Measurements from ENCODE around the gene WDFY2.

The WDFY2 gene

DNA sequence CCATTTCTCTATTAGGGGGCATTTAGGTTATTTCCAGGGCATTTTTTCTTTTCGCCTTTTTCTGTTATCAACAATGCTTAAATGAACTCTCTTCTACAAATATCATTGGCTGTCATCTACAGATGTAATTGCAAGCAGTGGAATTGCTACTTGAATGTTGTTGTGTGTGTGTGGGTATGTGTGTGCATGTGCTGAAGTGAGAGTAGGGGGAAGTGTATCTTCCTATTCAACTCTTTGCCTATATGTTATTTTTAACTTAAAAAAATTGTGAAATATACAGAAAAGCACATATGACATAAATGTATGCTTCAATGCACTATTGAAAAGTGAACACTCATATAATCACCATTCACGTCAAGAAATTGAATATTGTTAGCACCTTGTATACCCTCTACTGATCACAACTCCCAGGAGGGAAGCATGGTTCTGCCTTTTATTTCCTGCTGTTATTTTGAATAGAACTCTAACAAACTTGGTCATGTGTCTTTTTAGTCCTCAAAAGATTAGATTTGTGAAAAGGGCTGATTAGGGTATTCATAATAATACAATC is 24.7 kb downstream of the WDFY2 start:
- peaks cover 7% of the 10 kb centered on the region for H3K4me1 Mint-ChIP-seq
- H3K36me3 Mint-ChIP-seq (ENCODE audit: low read depth), result peaks cover 4% of the 10 kb centered on the region
- H3K4me3 Mint-ChIP-seq, result no peak overlapping the region
- no peaks in the 10 kb centered on the region for H3K27me3 Mint-ChIP-seq (ENCODE audit: low read depth)
- peaks cover 3% of the 10 kb centered on the region for H3K9me3 Mint-ChIP-seq
- H3K27ac Mint-ChIP-seq, result no peak overlapping the region
- TF ChIP-seq, protein P1, sequence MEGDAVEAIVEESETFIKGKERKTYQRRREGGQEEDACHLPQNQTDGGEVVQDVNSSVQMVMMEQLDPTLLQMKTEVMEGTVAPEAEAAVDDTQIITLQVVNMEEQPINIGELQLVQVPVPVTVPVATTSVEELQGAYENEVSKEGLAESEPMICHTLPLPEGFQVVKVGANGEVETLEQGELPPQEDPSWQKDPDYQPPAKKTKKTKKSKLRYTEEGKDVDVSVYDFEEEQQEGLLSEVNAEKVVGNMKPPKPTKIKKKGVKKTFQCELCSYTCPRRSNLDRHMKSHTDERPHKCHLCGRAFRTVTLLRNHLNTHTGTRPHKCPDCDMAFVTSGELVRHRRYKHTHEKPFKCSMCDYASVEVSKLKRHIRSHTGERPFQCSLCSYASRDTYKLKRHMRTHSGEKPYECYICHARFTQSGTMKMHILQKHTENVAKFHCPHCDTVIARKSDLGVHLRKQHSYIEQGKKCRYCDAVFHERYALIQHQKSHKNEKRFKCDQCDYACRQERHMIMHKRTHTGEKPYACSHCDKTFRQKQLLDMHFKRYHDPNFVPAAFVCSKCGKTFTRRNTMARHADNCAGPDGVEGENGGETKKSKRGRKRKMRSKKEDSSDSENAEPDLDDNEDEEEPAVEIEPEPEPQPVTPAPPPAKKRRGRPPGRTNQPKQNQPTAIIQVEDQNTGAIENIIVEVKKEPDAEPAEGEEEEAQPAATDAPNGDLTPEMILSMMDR (IDR thresholded peaks at IDR 0.05; ENCODE audit: unreplicated experiment in 3 of 3), result no peak

- no peaks in the 10 kb centered on the region for H3K27me3 Mint-ChIP-seq (ENCODE audit: low read depth)
- H3K4me1 Mint-ChIP-seq, result peaks cover 14% of the 10 kb centered on the region
- peaks cover under 1% of the 10 kb centered on the region for H3K36me3 Mint-ChIP-seq (ENCODE audit: low read depth)
- TF ChIP-seq, protein P1 (IDR thresholded peaks at IDR 0.05; ENCODE audit: unreplicated experiment in 3 of 3), result no peak
- H3K9me3 Mint-ChIP-seq, result peaks cover 3% of the 10 kb centered on the region
- peak overlapping the region in 1 of 3 experiments; percentile 10 for H3K27ac Mint-ChIP-seq
- no peak overlapping the region for H3K4me3 Mint-ChIP-seq
Measured at GRCh38 chr13:51612867-51613266, 28.6 kb downstream of the WDFY2 start.

- Mint-ChIP-seq H3K27me3 (ENCODE audit: low read depth) (no peaks in the 10 kb centered on the region), H3K9me3 (peaks cover 3% of the 10 kb centered on the region), H3K27ac (no peak overlapping the region), H3K4me3 (no peak overlapping the region), H3K4me1 (peaks cover 17% of the 10 kb centered on the region), H3K36me3 (ENCODE audit: low read depth) (no peaks in the 10 kb centered on the region)
- TF ChIP-seq, protein P1 (IDR thresholded peaks at IDR 0.05; ENCODE audit: unreplicated experiment in 3 of 3), result no peak
Measured at GRCh38 chr13:51613535-51613934, 29.3 kb downstream of the WDFY2 start.

DNA sequence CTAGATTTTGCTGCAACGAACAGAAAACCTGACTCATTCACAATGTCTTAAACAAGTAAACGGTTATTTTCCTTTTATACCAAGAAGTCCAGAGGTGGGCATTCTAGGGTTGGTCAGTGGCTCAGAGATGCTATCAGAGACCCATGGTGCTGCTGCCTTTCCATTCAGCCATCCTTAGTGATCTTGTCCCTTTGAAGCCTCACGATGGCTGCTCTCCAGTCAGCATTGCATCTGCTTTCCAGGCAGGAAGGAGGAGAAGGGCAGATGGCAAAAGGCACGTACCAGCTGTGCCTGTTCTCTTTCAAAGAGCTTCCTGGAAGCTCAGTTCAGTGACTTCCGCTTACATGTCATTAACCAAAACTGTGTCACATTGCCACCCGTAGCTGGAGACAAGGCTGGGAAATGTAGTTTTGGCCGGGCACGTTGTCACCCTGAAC is 30.1 kb downstream of the WDFY2 start:
- Mint-ChIP-seq H3K27me3 (ENCODE audit: low read depth) (no peaks in the 10 kb centered on the region), H3K4me1 (peaks cover 26% of the 10 kb centered on the region), H3K36me3 (ENCODE audit: low read depth) (no peaks in the 10 kb centered on the region), H3K27ac (peak overlapping the region in 2 of 3 experiments; percentile 44 to 45), H3K4me3 (peak overlapping the region in 2 of 3 experiments; percentile 13 to 45), H3K9me3 (no peaks in the 10 kb centered on the region)
- TF ChIP-seq, protein P1 (IDR thresholded peaks at IDR 0.05; ENCODE audit: unreplicated experiment in 3 of 3), result no peak

- Mint-ChIP-seq H3K36me3 (ENCODE audit: low read depth) (no peaks in the 10 kb centered on the region), H3K27ac (peak overlapping the region in 1 of 3 experiments; percentile 59), H3K27me3 (ENCODE audit: low read depth) (no peaks in the 10 kb centered on the region), H3K4me3 (no peak overlapping the region), H3K4me1 (peaks cover 55% of the 10 kb centered on the region), H3K9me3 (no peaks in the 10 kb centered on the region)
- TF ChIP-seq, protein P1 (IDR thresholded peaks at IDR 0.05; ENCODE audit: unreplicated experiment in 3 of 3), result no peak
Measured at GRCh38 chr13:51618626-51619025, 34.4 kb downstream of the WDFY2 start.

DNA sequence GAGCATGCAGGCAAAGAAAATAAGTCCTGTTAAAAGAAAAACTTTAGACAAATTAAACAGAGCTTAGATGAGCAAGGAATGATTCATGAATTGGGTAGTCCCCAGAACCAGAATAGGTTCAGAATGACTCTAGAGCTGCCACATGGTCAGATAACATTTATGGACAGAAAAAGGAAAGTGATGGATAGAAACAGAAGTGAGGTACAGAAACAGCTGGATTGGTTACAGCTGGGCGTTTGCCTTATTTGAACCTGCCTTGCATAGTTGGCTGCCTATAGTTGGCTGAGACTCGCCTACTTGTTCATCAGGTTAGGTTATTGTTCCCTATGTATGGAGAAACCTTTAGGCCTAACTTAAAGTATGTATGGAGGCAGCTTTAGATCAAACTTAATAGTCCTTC is 35.4 kb downstream of the WDFY2 start:
- H3K36me3 Mint-ChIP-seq (ENCODE audit: low read depth), result no peaks in the 10 kb centered on the region
- H3K4me1 Mint-ChIP-seq, result peaks cover 61% of the 10 kb centered on the region
- H3K27ac Mint-ChIP-seq, result peak overlapping the region in 2 of 3 experiments; percentile 44 to 59
- no peak overlapping the region for H3K4me3 Mint-ChIP-seq
- TF ChIP-seq, protein P1 (IDR thresholded peaks at IDR 0.05; ENCODE audit: unreplicated experiment in 3 of 3), result no peak
- no peaks in the 10 kb centered on the region for H3K9me3 Mint-ChIP-seq
- H3K27me3 Mint-ChIP-seq (ENCODE audit: low read depth), result no peaks in the 10 kb centered on the region

All from nephron (organoid).